HTR-8/SVneo (cell line): Measurements from ENCODE around the gene SLAMF6.
"Not testable (repeated sequence)": the region's sequence is repeated elsewhere in the genome, so short reads cannot be mapped to it uniquely, and the experiment has no call there.

Source experiments
- DNase-seq: peaks from one replicate; pipeline ENCODE4 v3.0.0; 2011; ENCODE audit warnings: low spot score, mixed read lengths; ENCODE audit not compliant: insufficient read length
- FAIRE-seq: peaks from 2 replicates; lab custom pipeline; 2011; peaks lifted over from hg19 to GRCh38; lab: Jason Lieb, UNC

Gene SLAMF6

DNA sequence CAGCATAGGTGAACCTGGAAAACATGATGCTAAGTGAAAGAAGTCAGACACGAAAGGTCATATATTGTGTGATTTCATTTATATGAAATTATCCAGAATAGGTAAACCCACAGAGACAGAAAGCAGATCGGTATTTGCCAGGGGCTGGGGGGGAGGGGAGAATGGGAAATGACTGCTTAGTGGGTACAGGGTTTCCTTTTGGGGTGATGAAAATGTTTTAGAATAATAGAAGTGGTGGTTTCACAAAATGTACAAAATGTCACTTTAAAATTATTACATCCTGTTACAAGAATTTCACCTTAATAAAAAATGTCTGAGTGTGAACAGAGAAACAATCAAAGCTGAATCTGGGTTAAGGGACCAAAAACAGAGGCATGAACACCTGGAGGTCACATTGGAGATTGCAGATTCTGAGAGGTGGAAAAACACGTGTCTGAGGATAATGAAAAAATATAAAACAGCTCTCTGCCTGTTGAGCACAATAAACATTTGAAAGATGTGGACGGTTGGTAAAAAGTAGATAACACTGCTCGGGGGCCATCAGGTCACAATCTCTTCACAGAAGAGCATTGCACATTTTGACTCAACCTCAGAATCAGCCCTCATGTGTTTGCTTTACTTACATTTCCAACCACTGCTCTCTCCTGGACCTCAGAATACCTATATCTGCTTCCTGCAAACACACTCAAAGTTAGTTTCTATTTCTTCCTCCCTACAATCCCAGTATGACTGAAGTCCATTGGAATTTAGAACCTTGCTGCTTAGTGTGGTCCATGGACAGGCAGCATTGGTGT is 3.2 kb downstream of the SLAMF6 start:
- no peak for DNase-seq

DNA sequence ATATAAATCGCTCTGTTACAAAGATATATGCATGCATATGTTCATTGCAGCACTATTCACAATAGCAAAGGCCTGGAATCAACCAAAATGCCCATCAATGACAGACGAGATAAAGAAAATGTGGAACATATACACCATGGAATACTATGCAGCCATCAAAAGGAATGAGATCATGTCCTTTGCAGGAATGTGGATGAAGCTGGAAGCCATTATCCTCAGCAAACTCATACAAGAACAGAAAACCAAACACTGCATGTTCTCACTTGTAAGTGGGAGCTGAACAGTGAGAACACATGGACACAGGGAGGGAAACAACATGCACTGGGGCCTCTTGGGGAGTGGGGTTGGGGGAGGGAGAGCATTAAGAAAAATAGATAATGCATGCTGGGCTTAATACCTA is 5.5 kb downstream of the SLAMF6 start:
- not testable (repeated sequence) for DNase-seq, FAIRE-seq

More for the DNA sequence above, 3.2 kb downstream of the SLAMF6 start:
- no peak for FAIRE-seq

DNA sequence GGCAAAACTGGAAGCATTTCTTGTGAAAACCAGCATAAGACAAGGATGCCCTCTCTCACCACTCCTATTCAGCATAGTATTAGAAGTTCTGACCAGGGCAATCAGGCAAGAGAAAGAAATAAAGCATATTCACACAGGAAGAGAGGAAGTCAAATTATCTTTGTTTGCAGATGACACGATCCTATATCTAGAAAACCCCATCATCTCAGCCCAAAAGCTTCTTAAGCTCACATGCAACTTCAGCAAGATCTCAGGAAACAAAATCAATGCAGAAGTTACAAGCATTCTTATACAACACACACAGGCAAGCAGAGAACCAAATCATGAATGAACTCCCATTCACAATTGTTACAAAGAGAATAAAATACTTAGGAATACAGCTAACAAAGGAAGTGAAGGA is 7.1 kb downstream of the SLAMF6 start:
- FAIRE-seq, DNase-seq: not testable (repeated sequence)

DNA sequence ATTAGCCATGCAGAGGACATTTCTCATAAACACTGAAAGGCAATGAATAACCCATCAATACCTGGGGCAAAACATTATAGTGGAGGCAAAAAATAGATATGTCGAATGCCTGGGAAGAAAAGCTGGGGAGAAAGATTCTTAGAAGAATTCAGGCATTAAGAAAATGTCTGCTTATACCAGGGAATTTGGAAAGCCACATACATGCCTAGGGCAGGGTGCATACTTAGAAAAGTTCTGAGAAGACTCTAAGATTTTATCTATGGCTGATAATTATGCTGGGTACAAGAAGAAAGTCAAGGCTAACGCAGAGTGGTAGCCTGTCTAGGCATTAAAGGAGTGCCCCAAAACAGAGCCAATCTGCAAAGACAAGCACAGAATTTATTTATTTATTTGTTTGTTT is 18.4 kb downstream of the SLAMF6 start:
- no peak for FAIRE-seq
- DNase-seq = no peak

DNA sequence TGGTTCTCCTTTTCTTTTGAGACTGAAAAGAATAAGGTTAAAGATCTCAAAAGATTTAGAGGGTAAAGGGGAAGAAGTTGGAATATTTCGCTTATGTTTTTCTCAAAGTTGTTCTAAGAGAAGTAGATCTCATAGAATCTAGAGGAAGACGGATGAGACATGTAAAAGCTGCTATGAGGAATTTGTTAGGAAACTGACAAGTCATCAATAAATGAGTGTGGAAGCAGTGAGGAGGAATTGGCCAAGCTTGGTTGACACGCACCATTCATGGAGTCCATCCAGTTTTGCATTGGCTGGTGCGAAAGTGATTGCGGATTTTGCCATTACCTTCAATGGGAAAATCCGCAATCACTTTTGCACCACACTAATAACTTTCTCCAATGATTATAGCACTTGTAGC is 20.0 kb downstream of the SLAMF6 start:
- DNase-seq = no peak
- no peak for FAIRE-seq

DNA sequence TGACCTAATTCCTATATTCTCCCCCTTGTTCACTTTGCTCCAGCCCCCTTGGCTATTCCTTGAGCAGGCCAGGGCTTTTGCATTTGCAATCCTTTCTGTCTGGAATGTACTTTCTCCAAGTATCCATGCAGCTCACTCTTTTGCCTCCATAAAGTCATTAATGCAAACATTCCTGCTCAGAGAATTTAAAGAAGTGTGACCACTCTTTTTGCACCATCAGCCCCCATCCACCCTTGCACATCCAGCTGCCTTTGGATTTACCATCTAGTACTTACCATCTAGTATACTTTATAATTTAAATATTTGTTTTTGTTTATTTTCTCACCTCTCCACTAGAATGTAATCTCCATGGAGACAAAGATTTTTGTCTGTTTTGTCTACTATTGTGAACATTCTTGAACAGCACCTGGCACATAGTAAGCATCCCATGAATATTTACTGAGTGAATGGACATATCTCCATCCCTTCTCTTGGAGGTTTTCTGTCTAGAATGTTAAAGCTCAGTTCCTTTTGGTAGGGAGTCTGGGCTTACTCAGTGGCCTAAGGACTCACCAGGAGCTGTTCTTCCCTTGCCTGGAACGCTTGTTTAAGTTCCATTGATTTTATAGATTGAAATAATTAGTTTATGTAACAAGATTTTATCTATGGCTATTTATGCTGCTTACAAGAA is 22.6 kb downstream of the SLAMF6 start:
- DNase-seq (no peak), FAIRE-seq (no peak)

DNA sequence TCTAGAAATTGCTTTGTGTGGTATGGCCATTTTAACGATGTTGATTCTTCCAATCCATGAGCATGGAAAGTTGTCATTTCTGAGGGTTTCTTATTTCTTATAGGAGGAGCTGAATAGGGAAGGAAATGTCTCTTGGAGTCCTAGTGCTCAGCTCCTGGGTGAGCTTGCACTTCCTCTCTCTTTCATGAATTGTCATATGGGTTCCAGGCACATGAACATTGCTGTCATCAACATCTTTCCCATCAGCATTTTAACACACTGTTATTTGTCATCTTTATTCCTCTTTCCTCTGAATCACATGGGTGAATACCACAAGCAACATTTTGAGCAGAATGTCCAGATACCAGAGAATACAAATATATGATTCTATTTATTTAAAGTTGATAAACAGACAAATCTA is 23.4 kb downstream of the SLAMF6 start:
- DNase-seq (no peak), FAIRE-seq (no peak)

DNA sequence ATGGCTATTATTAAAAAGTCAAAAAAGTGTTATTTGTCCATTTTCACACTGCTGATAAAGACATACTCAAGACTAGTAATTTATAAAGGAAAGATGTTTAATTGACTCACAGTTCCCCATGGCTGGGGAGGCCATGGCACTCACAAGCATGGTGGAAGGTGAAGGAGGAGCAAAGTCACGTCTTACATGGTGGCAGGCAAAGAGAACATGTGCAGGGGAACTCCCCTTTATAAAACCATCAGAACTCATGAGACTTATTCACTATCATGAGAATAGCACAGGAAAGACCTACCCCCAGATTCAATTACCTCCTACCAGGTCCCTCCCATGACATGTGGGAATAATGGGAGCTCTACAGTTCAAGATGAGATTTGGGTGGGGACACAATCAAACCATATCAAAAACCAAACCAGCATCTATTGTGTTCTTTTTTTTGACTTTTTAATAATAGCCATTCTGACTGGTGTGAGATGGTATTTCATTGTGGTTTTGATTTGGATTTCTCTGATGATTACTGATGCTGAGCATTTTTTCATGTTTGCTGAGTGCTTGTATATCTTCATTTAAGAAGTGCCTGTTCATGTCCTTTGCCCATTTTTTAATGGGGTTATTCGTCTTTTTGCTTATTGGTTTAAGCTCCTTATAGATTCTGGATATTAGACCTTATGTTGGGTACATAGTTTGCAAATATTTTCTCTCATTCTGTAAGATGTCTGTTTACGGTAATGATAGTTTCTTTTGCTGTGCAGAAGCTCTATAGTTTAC is 24.6 kb downstream of the SLAMF6 start:
- FAIRE-seq, DNase-seq: not testable (repeated sequence)

DNA sequence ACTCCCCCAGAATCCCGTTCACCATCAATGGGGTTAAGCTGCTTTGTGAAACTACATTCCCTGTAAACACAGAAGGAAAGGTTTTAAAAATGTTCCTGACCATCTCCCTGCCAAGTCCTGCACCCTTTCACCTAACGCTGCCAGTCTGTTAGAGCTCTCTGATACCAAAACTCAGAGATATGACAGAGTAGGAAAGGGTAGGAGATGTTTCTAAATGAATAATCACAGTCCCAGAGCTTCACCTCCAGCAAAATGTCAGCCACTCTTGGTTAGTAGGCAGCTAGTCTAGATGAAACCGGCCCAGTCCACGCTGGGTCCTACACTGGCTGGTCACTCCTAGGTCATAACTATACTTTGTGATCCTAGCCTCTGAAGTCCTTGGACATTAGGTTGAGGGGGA is 26.7 kb downstream of the SLAMF6 start:
- no peak for DNase-seq
- no peak for FAIRE-seq

DNA sequence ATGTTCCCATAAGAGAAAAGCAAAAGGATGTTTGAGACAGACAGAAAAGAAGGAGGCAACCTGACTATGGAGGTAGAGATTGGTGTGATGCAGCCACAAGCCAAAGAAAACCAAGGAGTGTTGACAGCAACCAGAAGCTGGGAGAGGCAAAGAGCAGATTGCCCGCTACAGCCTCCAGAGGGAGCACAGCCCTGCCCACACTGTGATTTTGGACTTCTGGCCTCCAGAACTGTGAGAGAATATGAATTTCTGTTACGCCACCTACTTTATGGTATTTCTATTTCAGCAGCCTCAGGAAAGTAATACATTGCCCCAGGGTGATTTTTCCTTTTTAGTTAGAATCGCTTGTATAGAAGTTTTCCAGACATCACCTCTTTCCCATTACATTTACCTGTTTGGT is 28.4 kb downstream of the SLAMF6 start:
- FAIRE-seq = no peak
- DNase-seq = no peak

DNA sequence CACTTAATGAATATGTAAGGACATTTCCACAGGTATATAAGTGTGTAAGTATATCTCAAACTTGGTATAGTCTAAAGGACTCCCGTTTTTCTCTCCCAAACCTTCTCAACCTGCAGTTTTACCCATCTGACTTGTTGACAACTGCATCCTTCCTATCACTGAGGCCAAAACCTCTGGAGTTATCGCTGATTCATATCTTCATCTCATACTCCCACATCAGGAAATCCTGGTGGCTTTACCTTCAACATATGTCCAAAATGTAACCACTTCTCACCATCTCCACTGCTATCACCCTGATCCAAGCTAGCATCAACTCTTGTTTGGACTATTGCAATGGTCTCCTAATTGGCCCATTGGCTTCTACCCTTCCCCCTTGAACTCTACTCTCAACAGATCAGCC is 30.4 kb downstream of the SLAMF6 start:
- FAIRE-seq (no peak), DNase-seq (no peak)

DNA sequence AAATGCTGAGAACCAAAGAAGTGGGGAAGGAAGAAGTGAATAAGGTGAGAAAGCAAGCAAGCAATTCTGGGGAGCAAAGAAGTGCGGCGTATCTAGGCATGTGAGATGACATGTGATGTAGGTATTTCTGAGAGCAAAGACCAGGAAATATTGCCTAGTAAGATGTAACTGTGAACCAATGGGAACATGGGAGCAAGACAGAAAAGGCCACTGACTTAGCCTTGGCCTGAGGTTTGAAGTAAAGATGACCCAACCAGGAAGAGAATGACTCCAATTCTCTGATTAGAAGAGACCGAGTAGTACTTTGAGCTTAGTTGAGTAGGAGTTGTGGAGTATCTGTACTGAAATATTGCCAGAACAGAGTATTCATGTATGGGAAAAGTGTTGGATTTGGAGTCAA is 31.1 kb downstream of the SLAMF6 start:
- DNase-seq = no peak
- no peak for FAIRE-seq

DNA sequence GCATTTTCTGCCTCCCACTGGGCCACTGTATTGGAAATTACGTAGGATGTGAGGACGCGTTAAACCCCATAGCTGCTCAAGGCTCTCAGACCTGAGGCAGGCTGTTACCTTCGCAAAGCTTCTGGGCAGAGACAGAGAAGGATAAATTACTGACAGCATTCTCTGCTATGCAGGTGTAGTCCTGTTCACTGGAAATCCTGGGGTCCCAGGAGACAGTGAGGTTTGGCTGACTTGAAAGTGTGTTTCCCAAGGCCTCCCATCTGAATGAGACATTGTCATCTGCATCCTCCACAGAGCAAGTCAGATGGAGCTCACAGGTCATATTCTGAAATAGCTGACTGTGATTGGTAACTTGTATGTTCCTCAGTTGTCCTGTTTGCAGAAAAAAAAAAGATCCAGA is 32.0 kb downstream of the SLAMF6 start:
- DNase-seq (no peak), FAIRE-seq (no peak)

DNA sequence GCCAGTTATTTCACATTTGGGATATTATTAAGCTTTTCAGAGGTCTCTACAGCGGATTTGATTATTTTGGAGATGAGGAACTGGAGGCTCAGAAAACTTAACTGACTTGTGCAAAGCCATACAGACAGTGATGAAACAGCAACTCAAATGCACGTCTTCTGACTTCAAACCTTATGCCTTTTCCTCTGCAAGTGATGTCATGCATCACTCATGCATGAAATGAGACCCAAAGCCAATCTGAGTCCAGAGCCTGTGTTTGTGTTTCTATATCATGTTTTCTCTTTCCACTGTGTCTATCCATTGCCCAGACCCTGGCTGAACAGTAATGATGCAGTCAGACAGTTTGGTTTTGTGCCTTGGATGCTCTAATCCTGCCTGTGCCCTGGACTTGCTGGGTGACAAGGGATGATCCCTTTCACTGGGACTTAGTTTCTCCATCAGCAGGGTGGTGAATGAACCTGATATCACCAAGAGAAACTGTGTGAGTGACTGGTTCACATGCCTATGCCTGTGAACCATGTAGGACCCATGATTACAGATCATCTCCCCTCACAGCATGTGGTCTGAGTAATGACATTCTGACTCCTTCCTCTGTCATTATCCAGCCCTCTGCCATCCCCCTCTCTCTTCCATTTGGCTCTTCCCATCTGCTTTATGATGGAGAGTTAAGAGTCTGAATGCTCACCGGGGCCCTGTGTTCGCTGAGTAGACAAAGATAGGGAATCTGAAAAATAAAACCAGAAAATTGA is 33.4 kb downstream of the SLAMF6 start:
- DNase-seq (no peak), FAIRE-seq (no peak)

DNA sequence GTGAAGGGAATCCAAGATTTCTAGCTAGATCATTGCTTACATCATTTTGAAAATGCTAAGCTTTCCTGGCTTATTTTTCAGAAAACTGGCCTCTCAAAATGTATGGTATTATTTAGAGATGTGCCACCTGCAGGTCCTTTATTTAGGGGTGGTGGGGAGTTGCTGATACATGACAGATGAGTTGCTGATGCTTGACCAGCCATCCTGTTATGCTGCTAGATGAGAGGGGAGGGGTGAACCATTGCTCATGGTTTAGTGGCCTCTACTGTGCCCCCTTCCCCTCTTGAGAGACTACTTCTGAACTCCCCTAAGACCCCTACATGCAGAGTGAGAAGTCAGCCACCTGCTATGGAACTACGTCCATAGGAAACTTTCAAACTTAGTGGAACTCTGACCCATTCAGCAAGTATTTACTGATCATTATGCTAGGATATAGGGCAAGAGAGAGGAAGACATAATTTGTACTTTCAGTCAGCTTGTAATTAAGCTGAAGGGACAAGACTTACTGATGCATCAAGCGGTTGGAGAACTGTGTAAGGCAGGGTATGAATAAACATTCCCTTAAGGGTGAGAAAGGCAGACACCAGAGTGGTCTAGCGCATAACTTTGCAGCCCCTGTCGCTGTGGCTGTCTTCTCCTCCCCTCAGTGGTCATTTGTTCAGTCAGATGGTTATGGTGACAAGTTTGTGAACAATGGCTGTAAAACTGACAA is 34.6 kb downstream of the SLAMF6 start:
- no peak for DNase-seq
- no peak for FAIRE-seq

DNA sequence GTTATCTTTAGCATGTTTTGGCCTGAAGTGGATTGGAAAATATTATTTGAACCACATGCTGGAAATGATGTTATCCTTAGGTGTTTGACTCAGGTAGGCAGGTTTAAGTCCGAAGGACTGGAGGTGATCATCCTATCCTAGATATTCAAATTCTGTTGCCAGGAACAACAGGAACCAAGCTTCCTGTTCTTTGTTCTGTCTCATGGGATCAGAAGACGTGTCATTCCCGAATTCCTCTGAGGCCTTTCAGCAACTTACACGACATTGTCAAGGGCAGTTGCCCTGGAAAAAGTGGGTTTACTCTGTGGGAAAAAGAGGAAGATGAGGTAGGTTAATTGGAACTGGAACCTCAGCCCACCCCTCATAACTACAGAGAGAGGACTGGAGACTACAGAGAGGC is 36.6 kb downstream of the SLAMF6 start:
- FAIRE-seq (no peak), DNase-seq (no peak)

DNA sequence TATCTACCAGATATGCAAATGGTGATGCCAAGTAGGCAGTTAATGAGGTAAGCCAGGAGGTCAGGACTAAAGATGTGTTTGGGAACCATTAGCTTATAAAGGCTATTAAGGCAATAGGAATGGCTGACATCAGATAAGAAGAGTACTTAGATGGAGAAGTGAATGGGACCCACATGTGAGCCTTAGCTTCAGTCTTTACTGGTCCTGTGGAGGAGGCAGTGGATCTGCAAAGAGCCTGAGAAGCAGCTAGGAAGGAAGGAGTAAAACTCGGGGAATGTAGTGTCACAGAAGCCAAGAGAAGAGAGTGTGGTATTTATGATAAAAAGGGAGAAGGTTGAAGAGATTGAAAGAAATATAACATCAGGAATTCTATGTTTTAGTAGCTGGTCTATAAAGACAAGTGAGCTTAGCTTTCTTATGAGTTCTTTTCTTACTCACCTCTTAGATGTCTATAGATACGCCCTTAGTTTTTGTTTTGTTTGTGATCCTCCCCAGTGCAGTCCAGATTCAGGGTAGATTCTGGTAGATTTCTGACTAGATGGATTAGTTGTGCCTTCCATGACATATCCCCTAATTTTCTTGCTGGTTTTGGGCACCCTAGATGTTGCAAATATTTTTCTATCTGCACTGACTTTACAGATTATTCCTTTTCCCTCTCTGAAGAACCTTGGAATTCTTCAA is 39.4 kb downstream of the SLAMF6 start:
- DNase-seq (no peak), FAIRE-seq (no peak)

DNA sequence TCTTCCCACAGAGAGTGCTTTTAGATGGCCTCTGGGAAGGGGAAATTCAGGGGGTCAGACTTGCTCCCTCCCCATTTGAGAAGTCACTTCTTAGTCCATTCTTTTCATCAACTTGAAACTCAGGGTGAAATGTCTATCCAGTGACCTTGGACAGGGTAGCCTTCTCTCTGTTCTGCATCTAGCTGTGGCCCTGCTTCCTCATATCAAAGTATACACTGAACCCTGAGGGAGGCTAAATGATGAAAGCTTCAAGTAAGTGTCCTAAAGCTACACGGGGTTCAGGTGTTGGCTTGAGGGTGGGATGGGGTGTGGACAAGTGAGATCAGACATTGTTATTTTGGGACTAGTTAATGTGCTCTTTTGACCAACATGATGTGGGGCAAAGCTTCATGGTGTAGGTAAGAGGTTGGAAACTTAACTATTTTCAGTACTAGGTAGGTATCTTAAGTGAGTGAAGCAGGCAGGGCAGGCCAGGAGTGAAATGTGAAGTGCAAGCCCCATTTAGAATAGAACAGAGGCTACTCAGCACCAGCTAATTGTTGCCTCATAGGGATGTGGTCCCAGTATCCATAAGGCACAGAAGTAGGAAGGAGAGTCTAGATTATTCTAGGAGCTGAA is 41.0 kb downstream of the SLAMF6 start:
- FAIRE-seq = no peak

DNA sequence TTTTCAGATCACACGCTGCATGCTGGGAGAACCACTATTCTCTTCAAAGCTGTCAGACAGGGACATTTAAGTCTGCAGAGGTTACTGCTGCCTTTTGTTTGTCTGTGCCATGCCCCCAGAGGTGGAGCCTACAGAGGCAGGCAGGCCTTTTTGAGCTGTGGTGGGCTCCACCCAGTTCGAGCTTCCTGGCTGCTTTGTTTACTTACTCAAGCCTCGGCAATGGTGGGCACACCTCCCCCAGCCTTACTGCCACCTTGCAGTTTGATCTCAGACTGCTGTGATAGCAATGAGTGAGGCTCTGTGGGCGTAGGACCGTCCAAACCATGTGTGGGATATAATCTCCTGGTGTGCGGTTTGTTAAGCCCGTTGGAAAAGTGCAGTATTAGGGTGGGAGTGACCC is 42.3 kb downstream of the SLAMF6 start:
- not testable (repeated sequence) for FAIRE-seq

More for the DNA sequence above, 41.0 kb downstream of the SLAMF6 start:
- no peak for DNase-seq

More for the DNA sequence above, 42.3 kb downstream of the SLAMF6 start:
- not testable (repeated sequence) for DNase-seq
